ENCODE results near the gene SYNDIG1.

DNA sequence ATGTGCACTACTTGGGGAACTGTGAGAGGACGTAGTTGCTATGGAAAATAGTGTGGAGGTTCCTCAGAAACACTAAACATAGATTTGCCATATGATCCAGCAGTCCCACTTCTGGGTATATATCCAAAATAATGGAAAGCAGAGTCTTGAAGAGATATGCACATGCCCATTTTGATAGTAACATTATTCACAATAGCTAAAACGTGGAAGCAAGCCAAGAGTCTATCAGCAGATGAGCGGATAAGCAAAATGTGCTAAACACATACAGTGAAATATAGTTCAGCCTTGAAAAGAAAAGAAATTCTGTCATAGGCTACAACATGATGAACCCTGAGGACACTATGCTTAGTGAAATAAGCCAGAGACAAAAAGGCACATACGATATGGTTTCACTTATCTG lies 11.1 kb downstream of the SYNDIG1 start:
- TF ChIP-seq FOXM1 (IDR thresholded peaks at IDR 0.05; ENCODE audit: low read depth) (no peak), RAD21 (IDR thresholded peaks at IDR 0.05; ENCODE audit: low read length) (no peak), EP300 (IDR thresholded peaks at IDR 0.05; ENCODE audit: borderline replicate concordance in 1 of 2, low read depth in 1 of 2, low read length in 1 of 2) (no peak)
- TF ChIP-seq, protein P1, sequence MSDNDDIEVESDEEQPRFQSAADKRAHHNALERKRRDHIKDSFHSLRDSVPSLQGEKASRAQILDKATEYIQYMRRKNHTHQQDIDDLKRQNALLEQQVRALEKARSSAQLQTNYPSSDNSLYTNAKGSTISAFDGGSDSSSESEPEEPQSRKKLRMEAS (IDR thresholded peaks at IDR 0.05; ENCODE audit: low read depth) = no peak
- TF ChIP-seq, protein P2, sequence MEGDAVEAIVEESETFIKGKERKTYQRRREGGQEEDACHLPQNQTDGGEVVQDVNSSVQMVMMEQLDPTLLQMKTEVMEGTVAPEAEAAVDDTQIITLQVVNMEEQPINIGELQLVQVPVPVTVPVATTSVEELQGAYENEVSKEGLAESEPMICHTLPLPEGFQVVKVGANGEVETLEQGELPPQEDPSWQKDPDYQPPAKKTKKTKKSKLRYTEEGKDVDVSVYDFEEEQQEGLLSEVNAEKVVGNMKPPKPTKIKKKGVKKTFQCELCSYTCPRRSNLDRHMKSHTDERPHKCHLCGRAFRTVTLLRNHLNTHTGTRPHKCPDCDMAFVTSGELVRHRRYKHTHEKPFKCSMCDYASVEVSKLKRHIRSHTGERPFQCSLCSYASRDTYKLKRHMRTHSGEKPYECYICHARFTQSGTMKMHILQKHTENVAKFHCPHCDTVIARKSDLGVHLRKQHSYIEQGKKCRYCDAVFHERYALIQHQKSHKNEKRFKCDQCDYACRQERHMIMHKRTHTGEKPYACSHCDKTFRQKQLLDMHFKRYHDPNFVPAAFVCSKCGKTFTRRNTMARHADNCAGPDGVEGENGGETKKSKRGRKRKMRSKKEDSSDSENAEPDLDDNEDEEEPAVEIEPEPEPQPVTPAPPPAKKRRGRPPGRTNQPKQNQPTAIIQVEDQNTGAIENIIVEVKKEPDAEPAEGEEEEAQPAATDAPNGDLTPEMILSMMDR (IDR thresholded peaks at IDR 0.05) = no peak

Data from SK-N-SH (cell line).